GM19238 (cell line): ENCODE data around the gene PES1.
"Not testable (repeated sequence)": the region's sequence is repeated elsewhere in the genome, so short reads cannot be mapped to it uniquely, and the experiment has no call there.

ENCODE experiments used
- DNase-seq: peaks from one replicate; pipeline ENCODE4 v3.0.0; 2011; ENCODE audit warnings: low spot score; ENCODE audit not compliant: insufficient read length

PES1 gene

DNA sequence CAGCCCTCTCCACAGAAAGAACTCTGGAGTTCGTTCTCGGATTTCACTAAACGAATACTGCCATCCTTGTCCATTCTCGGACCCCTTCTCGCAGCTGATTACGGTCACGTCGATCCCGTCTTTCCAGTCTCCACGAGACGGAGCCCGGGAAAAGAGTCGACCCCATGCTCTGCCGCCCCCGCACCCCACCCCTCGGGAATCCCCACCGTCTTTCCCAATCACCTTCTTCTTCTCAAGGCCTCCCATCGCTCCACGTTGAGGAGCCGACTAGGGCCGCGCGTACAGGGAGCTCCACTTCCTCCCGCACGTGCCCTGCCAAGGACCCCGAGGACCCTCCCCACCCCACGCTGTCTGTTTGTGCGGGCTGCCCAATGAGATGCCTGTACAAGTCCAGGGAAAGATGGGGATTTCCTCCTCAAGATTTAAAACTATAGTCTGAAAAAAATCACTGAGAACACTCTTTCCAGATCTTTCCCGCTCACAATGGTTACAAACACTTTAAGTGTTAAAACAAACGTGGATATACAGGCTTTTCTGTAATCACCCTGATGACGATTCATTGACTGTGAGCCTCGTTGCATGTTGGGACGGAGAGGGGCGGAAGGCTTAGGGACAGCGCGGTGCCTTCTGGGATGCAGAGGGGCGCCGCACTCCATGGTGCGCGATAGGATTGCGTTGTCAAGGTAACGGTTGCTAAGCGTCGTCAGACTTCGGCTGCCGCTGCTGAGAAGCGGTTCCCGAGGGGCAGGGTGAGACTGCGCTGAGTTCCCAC is at the start of gene PES1:
PES1 (minus strand) TSS at position 323 of the 772 bp plus-strand sequence; CDS start at position 246, 77 bp downstream.
- peak; percentile 97 for DNase-seq

DNA sequence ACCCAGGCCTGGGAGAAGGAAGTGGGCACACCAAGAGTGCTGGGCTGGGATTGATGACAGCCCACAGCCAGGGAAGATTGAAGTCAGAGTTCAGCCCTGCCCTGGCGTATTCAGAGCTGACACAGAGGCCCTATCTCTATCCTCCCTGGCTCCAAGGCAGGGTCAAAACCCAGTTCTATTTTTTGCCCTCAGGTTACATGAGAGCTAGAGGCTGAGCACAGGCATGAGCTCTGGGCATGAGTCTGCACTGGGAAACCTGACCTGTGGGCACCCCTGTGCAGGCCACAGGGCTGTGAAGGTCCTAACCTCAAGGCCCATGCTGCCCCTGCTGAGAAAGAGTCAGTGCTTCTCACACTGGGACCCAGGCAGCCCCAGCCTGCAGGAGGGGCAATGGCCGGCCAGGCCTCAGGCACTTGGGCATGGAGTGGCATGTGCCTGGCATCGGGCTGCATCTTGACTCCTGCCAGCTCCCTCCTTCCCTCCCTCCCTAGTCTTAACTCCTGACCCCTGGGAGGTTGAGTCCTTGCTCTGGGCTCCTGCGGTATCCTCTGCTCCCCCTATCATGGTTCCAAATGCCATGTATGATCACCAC is 49.2 kb upstream of the PES1 start:
- no peak for DNase-seq

- DNase-seq: no peak
These were observed 48.7 kb upstream of the PES1 start for GRCh38 chr22:30640361-30640760.

DNA sequence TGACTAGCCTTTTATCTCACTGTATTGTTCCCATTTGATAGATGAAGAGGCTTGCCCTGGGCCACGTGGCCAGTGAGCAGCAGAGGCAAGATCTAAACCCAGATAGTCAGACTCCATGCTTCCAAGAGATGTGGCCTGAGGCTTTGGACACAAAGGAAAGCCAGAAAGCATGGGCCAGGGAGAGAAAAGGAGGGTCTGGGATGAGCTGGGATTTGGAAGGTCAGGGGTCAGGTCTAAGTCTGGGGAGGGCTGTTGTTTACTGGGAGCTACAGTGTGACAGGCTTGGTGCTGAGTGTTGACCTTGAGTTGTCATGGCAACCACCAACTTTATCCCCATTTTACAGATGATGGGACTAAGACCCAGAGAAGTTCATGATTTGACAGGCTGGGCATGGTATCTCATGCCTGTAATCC is 46.0 kb upstream of the PES1 start:
- DNase-seq: no peak

GRCh38 chr22:30636226-30637077 is 44.7 kb upstream of the PES1 start:
- DNase-seq: no peak

DNA sequence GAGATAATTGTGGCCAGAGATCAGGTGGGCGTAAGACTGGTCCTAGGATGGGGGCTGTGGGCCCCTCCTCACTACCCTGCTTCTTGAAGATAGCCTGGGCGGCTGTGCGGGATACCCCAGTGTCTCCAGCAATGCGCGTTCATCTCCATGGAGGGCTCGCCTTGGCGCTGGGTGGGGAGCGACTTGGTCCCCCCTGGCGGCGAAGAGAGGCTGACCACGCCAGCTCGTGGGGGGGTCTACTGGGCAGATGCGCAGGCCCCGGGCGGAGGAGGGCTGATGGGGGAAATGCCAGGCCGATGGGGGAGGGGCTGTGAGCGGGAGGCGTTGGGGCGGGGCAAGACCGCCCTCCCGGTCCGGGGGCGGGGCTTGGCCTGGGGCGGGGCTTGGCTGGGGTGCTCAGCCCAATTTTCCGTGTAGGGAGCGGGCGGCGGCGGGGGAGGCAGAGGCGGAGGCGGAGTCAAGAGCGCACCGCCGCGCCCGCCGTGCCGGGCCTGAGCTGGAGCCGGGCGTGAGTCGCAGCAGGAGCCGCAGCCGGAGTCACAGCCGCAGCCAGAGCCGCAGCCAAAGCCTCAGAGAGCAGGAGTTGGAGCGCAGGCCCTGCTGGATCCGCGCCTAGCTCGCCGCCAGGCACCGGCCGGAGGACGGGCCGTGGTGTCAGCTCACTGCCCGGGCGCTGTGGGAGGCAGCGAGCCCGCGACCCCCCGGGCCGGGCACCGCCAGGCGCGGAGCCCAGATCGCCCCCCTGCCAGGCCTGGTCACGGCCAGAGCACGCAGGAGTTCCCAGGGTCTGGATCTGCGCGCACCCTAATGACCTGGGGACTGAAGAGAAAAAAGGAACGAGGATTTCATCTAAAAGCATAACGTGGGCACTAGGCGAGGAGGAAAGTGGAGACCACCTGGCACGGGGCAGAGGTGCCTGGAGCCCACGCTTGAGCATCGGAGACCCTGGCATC is 43.8 kb upstream of the PES1 start, which contains the start of gene SLC35E4:
SLC35E4 (plus strand) TSS at position 509 of the 953 bp plus-strand sequence. CDS start 670 bp downstream, outside the sequence.
- peak; percentile 90 for DNase-seq

DNA sequence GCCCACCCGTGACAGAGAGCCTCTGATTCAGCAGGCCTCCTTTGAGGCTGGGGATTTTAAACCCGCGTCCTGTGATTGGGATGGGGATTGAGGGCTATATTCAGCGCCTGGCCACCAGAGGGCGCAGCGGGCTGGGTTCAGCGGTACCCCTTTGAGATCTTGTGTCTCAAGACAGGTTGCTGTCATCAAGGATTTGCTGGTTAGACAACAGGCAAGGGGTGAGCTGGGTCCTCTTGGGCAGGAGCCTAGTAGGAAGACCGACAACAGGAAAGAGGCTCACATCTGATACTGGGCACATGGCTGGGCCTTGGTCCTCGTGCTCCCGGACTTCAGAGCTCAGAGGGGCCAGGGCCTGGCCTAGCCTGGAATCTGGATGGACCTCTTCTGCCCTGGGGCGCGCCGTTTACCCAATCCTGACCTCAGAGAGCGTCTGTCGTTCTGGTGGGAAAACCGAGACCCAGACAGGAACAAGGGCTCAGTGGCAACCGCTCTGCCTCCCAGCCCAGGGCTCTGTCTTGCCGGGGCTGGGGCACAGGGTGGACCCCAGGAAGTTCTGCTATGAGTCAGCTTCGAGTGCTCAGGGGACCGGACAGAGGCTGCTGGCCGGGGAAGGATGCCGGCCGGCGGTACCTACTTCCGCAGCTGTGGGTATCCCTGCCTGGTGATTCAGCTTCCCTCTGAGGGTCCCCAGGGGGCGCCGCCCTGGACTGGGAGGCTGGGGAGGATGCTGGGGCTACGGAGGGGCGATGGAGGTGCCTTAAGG is 42.9 kb upstream of the PES1 start:
- DNase-seq: peak; percentile 93

- DNase-seq: not testable (repeated sequence)
These were observed 39.8 kb upstream of the PES1 start for GRCh38 chr22:30631469-30631868.

DNA sequence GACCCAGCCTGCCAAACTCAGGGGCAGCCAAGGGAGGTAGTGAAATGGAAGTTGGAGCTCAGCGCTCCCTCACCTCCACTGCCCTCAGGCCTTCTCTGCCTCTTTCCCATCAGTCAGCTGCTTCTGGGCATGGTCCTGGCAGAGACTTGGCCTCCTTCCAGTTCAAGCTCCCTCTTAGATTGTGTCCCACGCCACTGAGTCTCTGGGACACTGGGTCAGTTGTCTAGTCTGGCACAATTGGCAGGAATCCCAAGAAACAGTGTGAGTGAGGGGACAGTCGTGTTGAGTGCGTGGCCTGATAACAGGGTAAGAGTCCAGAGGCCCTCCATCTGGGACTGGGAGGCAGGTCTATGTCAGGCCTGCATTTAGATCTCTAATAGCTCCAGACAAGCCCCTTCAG is 36.8 kb upstream of the PES1 start:
- no peak for DNase-seq

- DNase-seq: no peak
These were observed 35.8 kb upstream of the PES1 start for GRCh38 chr22:30627471-30627870.

- no peak for DNase-seq
These were observed 34.7 kb upstream of the PES1 start for GRCh38 chr22:30626413-30626812.

DNA sequence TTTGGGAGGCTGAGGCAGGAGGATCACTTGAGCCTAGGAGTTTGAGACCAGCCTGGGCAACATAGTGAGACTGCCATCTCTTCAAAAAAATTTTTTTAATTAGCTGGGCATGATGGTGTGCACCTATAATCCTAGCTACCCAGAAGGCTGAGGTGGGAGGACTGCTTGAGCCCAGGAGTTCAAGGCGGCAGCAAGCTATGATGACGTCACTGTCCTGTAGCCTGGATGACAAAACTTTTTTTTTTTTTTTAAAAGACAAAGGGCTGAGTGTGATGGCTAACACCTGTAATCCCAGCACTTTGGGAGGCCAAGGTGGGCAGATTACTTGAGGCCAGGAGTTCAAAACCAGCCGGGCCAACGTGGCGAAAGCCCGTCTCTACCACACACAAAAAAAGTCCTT is 28.2 kb upstream of the PES1 start:
- not testable (repeated sequence) for DNase-seq

DNA sequence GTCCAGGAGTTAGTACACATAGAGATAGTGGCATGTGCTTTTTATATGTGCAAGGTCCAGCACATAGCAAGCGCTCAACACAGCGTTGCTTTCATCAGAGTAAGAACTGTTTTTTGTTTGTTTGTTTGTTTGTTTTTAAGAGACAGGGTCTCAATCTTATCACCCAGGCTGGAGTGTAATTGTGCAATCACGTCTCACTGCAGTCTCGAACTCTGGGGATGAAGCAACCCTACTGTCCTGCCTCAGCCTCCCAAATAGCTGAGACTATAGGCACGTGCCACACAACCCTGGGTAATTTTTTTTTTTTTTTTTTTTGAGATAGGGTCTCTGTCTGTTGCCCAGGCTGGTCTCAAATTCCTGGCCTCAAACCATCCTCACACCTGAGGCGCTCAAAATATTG is 26.1 kb upstream of the PES1 start:
- no peak for DNase-seq

- DNase-seq: no peak
These were observed 23.8 kb upstream of the PES1 start for GRCh38 chr22:30615543-30615954.

DNA sequence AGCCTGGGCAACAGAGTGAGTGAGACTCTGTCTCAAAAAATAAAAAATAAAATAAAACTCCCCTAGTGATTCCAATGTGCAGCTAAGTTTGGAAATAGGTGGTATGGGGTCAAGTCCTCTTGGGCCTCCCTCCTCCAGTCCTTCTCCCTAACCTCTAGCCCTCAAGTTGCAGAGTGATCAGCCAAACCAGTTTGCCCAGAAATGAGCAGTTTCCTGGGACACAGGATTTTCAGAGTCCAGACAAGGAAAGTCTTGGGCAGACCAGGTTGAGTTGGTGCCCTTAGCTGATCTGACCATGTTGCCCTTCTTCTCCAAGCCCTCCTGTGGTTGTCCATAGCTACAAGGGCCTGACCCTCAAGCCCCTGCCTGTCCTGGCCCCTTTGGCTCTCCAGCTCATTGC is 23.2 kb upstream of the PES1 start:
- DNase-seq: no peak

- DNase-seq: no peak
These were observed 22.6 kb upstream of the PES1 start for GRCh38 chr22:30614268-30614667.

DNA sequence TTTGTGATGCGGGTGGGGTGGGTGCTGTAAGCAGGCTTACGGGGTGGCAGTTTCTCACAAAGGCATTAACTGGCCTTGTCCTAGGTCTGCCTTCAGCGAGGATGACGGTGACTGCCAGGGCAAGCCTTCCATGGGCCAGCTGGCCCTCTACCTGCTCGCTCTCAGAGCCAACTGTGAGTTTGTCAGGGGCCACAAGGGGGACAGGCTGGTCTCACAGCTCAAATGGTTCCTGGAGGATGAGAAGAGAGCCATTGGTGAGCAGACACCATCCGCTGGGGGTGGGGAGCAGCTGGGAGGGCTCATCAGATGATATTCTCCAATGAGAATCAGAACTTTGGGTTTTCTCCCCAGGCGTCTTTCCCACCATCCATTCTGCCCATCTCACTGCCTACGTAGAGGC is 21.1 kb upstream of the PES1 start:
- DNase-seq: no peak

DNA sequence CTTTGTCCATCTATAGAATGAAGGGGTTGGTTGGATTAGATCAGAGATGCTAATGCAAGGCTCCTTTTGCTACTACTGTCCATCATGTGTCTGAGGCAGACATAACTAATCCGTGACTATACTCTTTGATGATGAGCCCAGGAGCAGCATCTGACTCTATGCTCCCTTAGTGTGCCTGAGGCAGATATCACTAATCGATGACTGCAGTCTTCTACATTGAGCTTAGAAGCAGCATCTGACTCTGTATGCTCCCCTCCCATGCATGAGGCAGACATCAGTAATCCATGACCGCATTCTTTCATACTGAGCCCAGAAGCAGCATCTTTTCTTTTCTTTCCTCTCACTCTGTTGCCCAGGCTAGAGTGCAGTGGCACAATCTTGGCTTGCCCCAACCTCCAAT is 19.5 kb upstream of the PES1 start:
- no peak for DNase-seq

DNA sequence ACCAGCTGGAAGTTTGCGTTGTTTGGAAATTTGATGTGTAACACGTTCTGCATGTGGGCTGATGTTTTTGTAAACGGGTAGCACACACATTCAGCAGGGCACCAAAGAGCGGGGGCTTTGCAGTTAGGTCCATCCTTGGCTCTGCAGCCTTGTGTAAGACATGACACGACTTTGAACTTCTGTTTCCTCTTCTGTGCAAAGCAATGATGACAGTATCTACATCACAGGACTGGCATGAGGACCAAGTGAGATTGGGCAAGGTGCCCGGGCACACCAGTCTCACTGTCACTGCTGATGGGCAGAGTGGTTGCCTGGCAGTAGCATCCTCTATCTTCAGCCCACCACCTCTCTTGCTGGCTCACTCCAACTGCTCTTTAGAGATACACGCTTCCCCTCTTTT is 18.6 kb upstream of the PES1 start:
- no peak for DNase-seq
